H1 (cell line): Measurements from ENCODE around the gene ACY1. TPM values are rescaled to one million over a fixed set of nuclear protein-coding genes. Genes with fewer than 3 reads are reported as not detected.

Source experiments
- CTCF ChIA-PET: fragments of 300-600 bp; sonication (Branson Sonifier 250); formaldehyde crosslinking; loops from one replicate; lab custom pipeline; 2021; ENCODE audit not compliant: partially characterized antibody; lab: Charles Lee
- POLR2A ChIA-PET: fragments of 300-600 bp; sonication (Branson Sonifier 250); formaldehyde crosslinking; loops from one replicate; lab custom pipeline; 2021; ENCODE audit warnings: inconsistent platforms; ENCODE audit not compliant: partially characterized antibody; lab: Charles Lee
- DNase-seq, 2 experiments: peaks; one replicate each; pipeline versions ENCODE4 v3.0.0 to v3.0.0-alpha.2; 2010 to 2022; ENCODE audit warnings: low spot score in 2 of 2, low read depth in 1 of 2, mixed read lengths in 1 of 2
- FAIRE-seq: peaks from 2 replicates; lab custom pipeline; 2011; peaks lifted over from hg19 to GRCh38; lab: Jason Lieb, UNC
- H2AFZ ChIP-seq: 2 replicates; pipeline ENCODE4 v1.8.1; 2012; ENCODE audit warnings: low read length, inconsistent platforms
- H2AK5ac ChIP-seq: 2 replicates; pipeline ENCODE4 v1.6.1; 2013; ENCODE audit warnings: low read depth, low read length
- H2BK120ac ChIP-seq: replicated peaks from 2 replicates; pipeline ENCODE3; 2013; ENCODE audit warnings: low read depth, low read length, inconsistent platforms
- H2BK12ac ChIP-seq: 2 replicates; pipeline ENCODE4 v1.6.1; 2013; ENCODE audit warnings: low read depth, low read length
- H2BK15ac ChIP-seq: 2 replicates; pipeline ENCODE4 v1.6.1; 2013; ENCODE audit warnings: low read length
- H2BK20ac ChIP-seq: 2 replicates; pipeline ENCODE4 v1.6.1; 2013; ENCODE audit warnings: low read length
- H2BK5ac ChIP-seq: 2 replicates; pipeline ENCODE4 v1.6.1; 2013; ENCODE audit warnings: low read depth, low read length
- H3K14ac ChIP-seq: 2 replicates; pipeline ENCODE4 v1.6.1; 2013; ENCODE audit warnings: inconsistent platforms; ENCODE audit not compliant: insufficient read length
- H3K18ac ChIP-seq: 2 replicates; pipeline ENCODE4 v1.6.1; 2013; ENCODE audit warnings: low read length; ENCODE audit errors: extremely low read depth
- H3K23ac ChIP-seq: 2 replicates; pipeline ENCODE4 v1.6.1; 2013; ENCODE audit warnings: inconsistent platforms; ENCODE audit not compliant: insufficient read length
- H3K23me2 ChIP-seq: 2 replicates; pipeline ENCODE4 v1.6.1; 2013; ENCODE audit warnings: low read depth, low read length
- H3K27ac ChIP-seq: 2 replicates; pipeline ENCODE4 v1.6.1; 2011; ENCODE audit warnings: low read depth, low read length, inconsistent platforms
- H3K27me3 ChIP-seq, 4 experiments: replicated peaks in 1 of 4; 1 replicate in 1 of 4; 2 replicates in 3 of 4; pipeline versions ENCODE4 v1.6.1 to v1.8.1; 2011 to 2013; ENCODE audit warnings: low read length in 3 of 4, mild to moderate bottlenecking in 3 of 4, inconsistent platforms in 2 of 4, mixed read lengths in 2 of 4, moderate library complexity in 1 of 4; ENCODE audit not compliant: control insufficient read depth in 3 of 4, insufficient read depth in 3 of 4; ENCODE audit errors: extremely low read depth in 1 of 4
- H3K36me3 ChIP-seq, 4 experiments: 2 replicates each; pipeline versions ENCODE4 v1.6.1 to v1.8.1; 2011 to 2013; ENCODE audit warnings: mild to moderate bottlenecking in 4 of 4, low read length in 3 of 4, moderate library complexity in 2 of 4, control low read depth in 1 of 4, inconsistent platforms in 1 of 4; ENCODE audit not compliant: insufficient read depth in 4 of 4, control insufficient read depth in 2 of 4
- H3K4ac ChIP-seq: replicated peaks from 2 replicates; pipeline ENCODE3; 2013; ENCODE audit warnings: low read length, low read depth, mixed read lengths, inconsistent platforms; ENCODE audit not compliant: insufficient read length
- H3K4me1 ChIP-seq, 4 experiments: replicated peaks in 1 of 4; 1 replicate in 1 of 4; 2 replicates in 3 of 4; pipeline versions ENCODE4 v1.6.1 to v1.8.1; 2011 to 2013; ENCODE audit warnings: low read length in 3 of 4, inconsistent platforms in 2 of 4, mixed read lengths in 1 of 4; ENCODE audit not compliant: insufficient read depth in 4 of 4, control insufficient read depth in 3 of 4
- H3K4me2 ChIP-seq, 2 experiments: 2 replicates each; pipeline versions ENCODE4 v1.6.1 to v1.8.1; 2011 to 2013; ENCODE audit warnings: low read depth in 2 of 2, low read length in 2 of 2, control low read depth in 1 of 2, inconsistent platforms in 1 of 2, mild to moderate bottlenecking in 1 of 2; ENCODE audit not compliant: insufficient read depth in 1 of 2
- H3K4me3 ChIP-seq, 4 experiments: fragments of 200-600, 300-600 bp in 1 of 4; sonication (generic), shearing (Covaris generic), sonication (Bioruptor Twin) in 1 of 4; 2 replicates each; pipeline versions ENCODE4 v1.5.1 to v1.8.1; 2011 to 2016; ENCODE audit warnings: low read length in 4 of 4, low read depth in 3 of 4, control low read depth in 2 of 4, inconsistent platforms in 2 of 4, mild to moderate bottlenecking in 2 of 4, mixed read lengths in 1 of 4, moderate library complexity in 1 of 4; ENCODE audit not compliant: insufficient read depth in 2 of 4; ENCODE audit errors: extremely low read depth in 1 of 4
- H3K56ac ChIP-seq: replicated peaks from 2 replicates; pipeline ENCODE3; 2013; ENCODE audit warnings: low read depth, mild to moderate bottlenecking, mixed read lengths, low read length, inconsistent platforms; ENCODE audit not compliant: insufficient read length
- H3K79me1 ChIP-seq: 2 replicates; pipeline ENCODE4 v1.6.1; 2013; ENCODE audit warnings: low read depth, low read length, control low read depth
- H3K79me2 ChIP-seq, 2 experiments: 2 replicates each; pipeline versions ENCODE4 v1.6.1 to v1.8.1; 2012 to 2013; ENCODE audit warnings: low read length in 2 of 2, mild to moderate bottlenecking in 2 of 2, inconsistent platforms in 1 of 2; ENCODE audit not compliant: insufficient read depth in 2 of 2, control insufficient read depth in 1 of 2
- H3K9ac ChIP-seq, 4 experiments: replicated peaks in 1 of 4; 1 replicate in 1 of 4; 2 replicates in 3 of 4; pipeline versions ENCODE4 v1.6.1 to v1.8.1; 2011 to 2013; ENCODE audit warnings: low read depth in 3 of 4, low read length in 3 of 4, control low read depth in 2 of 4, mild to moderate bottlenecking in 2 of 4, moderate library complexity in 2 of 4, inconsistent platforms in 1 of 4; ENCODE audit errors: extremely low read depth in 1 of 4
- H3K9me3 ChIP-seq, 2 experiments: 2 replicates each; pipeline versions ENCODE4 v1.6.1 to v1.8.1; 2012 to 2013; ENCODE audit warnings: mild to moderate bottlenecking in 2 of 2, moderate library complexity in 2 of 2, control low read depth in 1 of 2, inconsistent platforms in 1 of 2, low read depth in 1 of 2, low read length in 1 of 2, mixed read lengths in 1 of 2; ENCODE audit not compliant: insufficient read depth in 2 of 2
- H4K20me1 ChIP-seq, 2 experiments: replicated peaks in 1 of 2; 2 replicates each; pipeline versions ENCODE3 to v1.8.1; 2011 to 2013; ENCODE audit warnings: inconsistent platforms in 2 of 2, low read length in 2 of 2, mild to moderate bottlenecking in 1 of 2; ENCODE audit not compliant: insufficient read depth in 2 of 2, control insufficient read depth in 1 of 2
- H4K5ac ChIP-seq: 2 replicates; pipeline ENCODE4 v1.6.1; 2013; ENCODE audit warnings: low read length, low read depth, mixed read lengths, inconsistent platforms; ENCODE audit not compliant: insufficient read length
- H4K8ac ChIP-seq: 2 replicates; pipeline ENCODE4 v1.8.0; 2013; ENCODE audit warnings: mild to moderate bottlenecking, moderate library complexity, low read length, inconsistent platforms; ENCODE audit not compliant: insufficient read depth; ENCODE audit errors: extremely low read depth
- H4K91ac ChIP-seq: replicated peaks from 2 replicates; pipeline ENCODE3; 2013; ENCODE audit warnings: low read length, mixed read lengths, inconsistent platforms; ENCODE audit not compliant: insufficient read length
- BCL11A ChIP-seq, 2 experiments: IDR thresholded peaks; one replicate each; pipeline ENCODE4 v1.6.1; 2011; ENCODE audit warnings: low read depth in 2 of 2, low read length in 2 of 2, mild to moderate bottlenecking in 2 of 2
- CHD2 ChIP-seq: IDR thresholded peaks from 2 replicates; pipeline ENCODE4 v1.6.1; 2012; ENCODE audit warnings: low read length, improper control_type of control experiment
- EP300 ChIP-seq, 2 experiments: IDR thresholded peaks; 1 replicate in 1 of 2; 2 replicates in 1 of 2; pipeline ENCODE4 v1.6.1; 2011 to 2012; ENCODE audit warnings: low read depth in 2 of 2, low read length in 2 of 2, mild to moderate bottlenecking in 2 of 2, borderline replicate concordance in 1 of 2, inconsistent platforms in 1 of 2, moderate library complexity in 1 of 2
- FOSL1 ChIP-seq: IDR thresholded peaks from 2 replicates; pipeline ENCODE4 v1.6.1; 2011; ENCODE audit warnings: mild to moderate bottlenecking, low read depth, low read length, moderate library complexity; ENCODE audit not compliant: insufficient read depth
- GABPA ChIP-seq: IDR thresholded peaks from 2 replicates; pipeline ENCODE4 v1.6.1; 2011; ENCODE audit warnings: mild to moderate bottlenecking, low read length, moderate library complexity, borderline replicate concordance; ENCODE audit not compliant: insufficient read depth
- KDM1A ChIP-seq: fragments of 200-600, 300-600 bp; sonication (generic); IDR thresholded peaks from 2 replicates; pipeline ENCODE4 v1.7.1; 2016; ENCODE audit warnings: mild to moderate bottlenecking, low read length, borderline replicate concordance
- RBBP5 ChIP-seq: IDR thresholded peaks from 2 replicates; pipeline ENCODE4 v1.7.1; 2012; ENCODE audit warnings: low read depth, mild to moderate bottlenecking, inconsistent platforms, low read length, moderate library complexity, borderline replicate concordance
- RFX5 ChIP-seq: IDR thresholded peaks from 2 replicates; pipeline ENCODE4 v1.6.1; 2011; ENCODE audit warnings: low read depth, low read length, improper control_type of control experiment, borderline replicate concordance
- SAP30 ChIP-seq: fragments of 300-600 bp; sonication (generic); IDR thresholded peaks from 2 replicates; pipeline ENCODE4 v1.7.1; 2012; ENCODE audit warnings: low read length, moderate library complexity, mild to moderate bottlenecking, inconsistent platforms; ENCODE audit not compliant: insufficient read depth, insufficient replicate concordance
- SP1 ChIP-seq: IDR thresholded peaks from 2 replicates; pipeline ENCODE4 v1.6.1; 2011; ENCODE audit warnings: low read depth, low read length
- TAF1 ChIP-seq: IDR thresholded peaks from 2 replicates; pipeline ENCODE4 v1.6.1; 2011; ENCODE audit warnings: mild to moderate bottlenecking, low read depth, low read length
- TBP ChIP-seq: IDR thresholded peaks from 2 replicates; pipeline ENCODE4 v1.6.1; 2011; ENCODE audit warnings: low read depth, low read length, improper control_type of control experiment
- ZNF274 ChIP-seq: IDR thresholded peaks from 2 replicates; pipeline ENCODE4 v1.7.0; 2012; ENCODE audit warnings: low read length, borderline replicate concordance; ENCODE audit errors: extremely low read depth
- WGBS, 2 experiments: shearing (Covaris generic) in 1 of 2; methylation state at CpG; one replicate each; pipeline versions ENCODE4 v1.1.6 to v1.1.7; 2013 to 2015; ENCODE audit warnings: low lambda C conversion rate in 2 of 2, mixed read lengths in 2 of 2, inconsistent platforms in 1 of 2, low coverage in 1 of 2, missing lambda C conversion rate in 1 of 2; ENCODE audit not compliant: insufficient replicate concordance in 2 of 2, insufficient coverage in 1 of 2, insufficient read length in 1 of 2; ENCODE audit errors: extremely low coverage in 1 of 2, missing lambda C conversion rate in 1 of 2; 5-methylcytosine and 5-hydroxymethylcytosine counted together
- polyA plus RNA-seq, 7 experiments: library from polyadenylated mRNA; depleted of rRNA in 3 of 7; stranded (reverse) in 5 of 7; unstranded in 2 of 7; fragments of >200 nt in 5 of 7; fragments of 200-250 nt in 2 of 7; gene quantifications; 1 replicate in 5 of 7; 2 replicates in 1 of 7; 4 replicates in 1 of 7; pipeline versions ENCODE4 v1.2.1 to v1.2.3, GENCODE V29; 2011 to 2013; ENCODE audit warnings: missing spikeins in 2 of 7, mixed read lengths in 2 of 7
- total RNA-seq: library from RNA; stranded (reverse); fragmentation: NEBNext Ultra II Directional; extraction: Animal tissue kit (Norgen Biotek cat#: 25700); gene quantifications from 2 replicates; pipeline ENCODE4 v1.2.1, GENCODE V29; 2021

ACY1 gene
- total and polyA plus RNA-seq, 2 of the 8 experiments (the other 6 are each of a cell fraction or from before 2014, with no cell fraction given) = 48.3 to 113 TPM

DNA sequence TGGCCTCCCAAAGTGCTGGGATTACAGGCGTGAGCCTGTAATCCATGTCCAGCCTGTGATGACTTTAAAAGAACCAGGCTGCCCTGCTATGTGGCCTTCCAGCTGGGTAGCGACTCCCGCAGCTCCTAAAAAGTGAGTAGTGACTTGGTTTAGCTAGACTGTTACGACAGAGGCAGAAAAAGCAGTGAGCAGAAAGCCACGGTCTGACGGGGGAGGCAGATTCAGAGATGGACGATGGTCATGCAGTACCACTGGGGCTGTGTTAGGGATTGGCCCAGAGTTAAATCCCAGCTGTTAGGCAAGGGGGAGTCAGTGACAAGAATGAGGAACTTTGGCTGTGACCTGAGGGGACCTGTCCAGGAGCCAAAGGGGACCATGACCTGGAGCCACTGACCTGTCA lies 15.4 kb downstream of the ACY1 start:
- Histone ChIP-seq H3K9ac (0 out of 7 replicates have a peak overlapping the region, but pooled peaks of 1 of the 4 experiments have one; percentile 22), H3K9me3 (no peaks in the 10 kb centered on the region), H2BK20ac (no peak overlapping the region), H3K27ac (no peak overlapping the region), H2BK120ac (no peak overlapping the region), H3K23me2 (peaks cover 5% of the 10 kb centered on the region; the same call in 1 of the 2 replicates), H2BK12ac (peak overlapping the region; percentile 56; the same call in 1 of the 2 replicates), H3K79me1 (peaks cover 4% of the 10 kb centered on the region), H3K14ac (no peak overlapping the region), H3K79me2 (peaks cover 0 to 17% of the 10 kb centered on the region in 2 experiments; a peak in 3 of 4 replicates), H3K4ac (no peak overlapping the region), H4K5ac (no peak overlapping the region), H3K36me3 (peaks cover 10 to 15% (median 11%) of the 10 kb centered on the region in 4 experiments), H4K20me1 (peaks cover 0 to 3% of the 10 kb centered on the region in 2 experiments), H3K4me2 (no peak overlapping the region), H2AK5ac (no peak overlapping the region; the same call in 1 of the 2 replicates), H4K91ac (no peak overlapping the region), H2AFZ (no peak overlapping the region), H3K18ac (no peak overlapping the region), H4K8ac (no peak overlapping the region), H3K4me3 (no peak overlapping the region), H3K27me3 (no peaks in the 10 kb centered on the region; a peak in 2 of 7 replicates), H3K56ac (no peak overlapping the region), H2BK5ac (no peak overlapping the region), H3K23ac (no peak overlapping the region), H2BK15ac (peak overlapping the region; percentile 99), H3K4me1 (peaks cover 8 to 29% (median 16%) of the 10 kb centered on the region in 4 experiments)
- DNase-seq (no peak), FAIRE-seq (no peak)
- ChIA-PET POLR2A (interaction anchor here (0.7 to 1.5 kb wide), 6 partner anchors 15 to 164 kb away, joined by 3 to 8 read pairs (median 3); partner anchors contain the start of gene ACY1), CTCF (interaction anchor here (0.6 to 2.6 kb wide), 10 partner anchors 13 to 171 kb away, joined by 3 to 13 read pairs (median 3); partner anchors contain the start of gene DUSP7)
- TF ChIP-seq FOSL1 (no peak), RFX5 (no peak), TAF1 (no peak), SP1 (no peak), EP300 (IDR thresholded peaks at IDR 0.05; ENCODE audit: borderline replicate concordance in 1 of 2, low read depth in 2 of 2, low read length in 2 of 2) (no peak), GABPA (no peak), ZNF274 (no peak), CHD2 (no peak), KDM1A (no peak), SAP30 (no peak), RBBP5 (no peak), TBP (no peak), BCL11A (IDR thresholded peaks at IDR 0.05; ENCODE audit: low read depth in 2 of 2, low read length in 2 of 2) (no peak)
- 81% methylated on average over 7 of the region's 7 CpGs; no CpG with 5 or more reads in 1 of the 2 experiments for WGBS, 2 experiments
